Measurements from ENCODE around the gene STK25. TPM values are rescaled to one million over a fixed set of nuclear protein-coding genes. Genes with fewer than 3 reads are reported as not detected.

The STK25 gene
- total and polyA plus RNA-seq, 2 experiments from 2014 or later = 183 to 192 TPM

DNA sequence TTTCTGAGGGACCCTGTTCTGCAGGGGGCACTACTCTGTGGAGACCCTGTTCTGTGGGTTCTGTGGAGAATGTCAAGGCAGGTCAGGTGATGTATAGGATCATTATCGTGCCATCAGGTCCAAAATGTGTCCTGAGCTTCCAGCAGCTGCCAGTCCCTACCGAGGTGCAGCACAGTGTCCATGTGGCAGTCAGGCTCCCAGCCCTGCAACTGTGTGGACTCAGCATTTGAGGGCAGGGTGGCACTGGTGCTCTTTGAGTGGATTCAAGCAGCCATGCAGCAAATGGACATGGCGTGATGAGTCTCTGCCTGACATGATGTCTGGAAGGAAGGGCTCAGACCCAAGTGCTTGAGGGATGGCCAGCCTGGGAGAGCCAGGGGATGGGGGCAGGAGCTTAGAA lies 35.0 kb downstream of the STK25 start:
- TF ChIP-seq, protein P1, sequence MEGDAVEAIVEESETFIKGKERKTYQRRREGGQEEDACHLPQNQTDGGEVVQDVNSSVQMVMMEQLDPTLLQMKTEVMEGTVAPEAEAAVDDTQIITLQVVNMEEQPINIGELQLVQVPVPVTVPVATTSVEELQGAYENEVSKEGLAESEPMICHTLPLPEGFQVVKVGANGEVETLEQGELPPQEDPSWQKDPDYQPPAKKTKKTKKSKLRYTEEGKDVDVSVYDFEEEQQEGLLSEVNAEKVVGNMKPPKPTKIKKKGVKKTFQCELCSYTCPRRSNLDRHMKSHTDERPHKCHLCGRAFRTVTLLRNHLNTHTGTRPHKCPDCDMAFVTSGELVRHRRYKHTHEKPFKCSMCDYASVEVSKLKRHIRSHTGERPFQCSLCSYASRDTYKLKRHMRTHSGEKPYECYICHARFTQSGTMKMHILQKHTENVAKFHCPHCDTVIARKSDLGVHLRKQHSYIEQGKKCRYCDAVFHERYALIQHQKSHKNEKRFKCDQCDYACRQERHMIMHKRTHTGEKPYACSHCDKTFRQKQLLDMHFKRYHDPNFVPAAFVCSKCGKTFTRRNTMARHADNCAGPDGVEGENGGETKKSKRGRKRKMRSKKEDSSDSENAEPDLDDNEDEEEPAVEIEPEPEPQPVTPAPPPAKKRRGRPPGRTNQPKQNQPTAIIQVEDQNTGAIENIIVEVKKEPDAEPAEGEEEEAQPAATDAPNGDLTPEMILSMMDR (IDR thresholded peaks at IDR 0.05; ENCODE audit: poor library complexity) = no peak
- no peak for TF ChIP-seq EZH2 (IDR thresholded peaks at IDR 0.05; ENCODE audit: borderline replicate concordance)
- no peak for TF ChIP-seq EZH2phosphoT487 (IDR thresholded peaks at IDR 0.05; ENCODE audit: low read depth, severe bottlenecking, unreplicated experiment)
- no peaks in the 10 kb centered on the region for H3K79me2 ChIP-seq
- no peaks in the 10 kb centered on the region for H3K9me3 ChIP-seq (ENCODE audit: low read depth)
- H3K4me3 ChIP-seq = no peak overlapping the region
- H3K36me3 ChIP-seq (replicated peaks; ENCODE audit: insufficient read depth, low read depth) = no peaks in the 10 kb centered on the region
- H3K27me3 ChIP-seq = no peaks in the 10 kb centered on the region
- no peak overlapping the region for H3K27ac ChIP-seq
- no peak overlapping the region for H2AFZ ChIP-seq
- no peak for DNase-seq (ENCODE audit: low spot score)
- WGBS (ENCODE audit: low lambda C conversion rate, missing lambda C conversion rate) = 97% methylated on average over 3 of the region's 3 CpGs
- H3K4me1 ChIP-seq (ENCODE audit: insufficient read depth) = no peaks in the 10 kb centered on the region
- H4K20me1 ChIP-seq (ENCODE audit: insufficient read depth, poor library complexity, severe bottlenecking) = no peaks in the 10 kb centered on the region
- H3K4me2 ChIP-seq = no peak overlapping the region
- no peaks in the 10 kb centered on the region for H3K9me2 ChIP-seq (replicated peaks; ENCODE audit: insufficient read depth)

DNA sequence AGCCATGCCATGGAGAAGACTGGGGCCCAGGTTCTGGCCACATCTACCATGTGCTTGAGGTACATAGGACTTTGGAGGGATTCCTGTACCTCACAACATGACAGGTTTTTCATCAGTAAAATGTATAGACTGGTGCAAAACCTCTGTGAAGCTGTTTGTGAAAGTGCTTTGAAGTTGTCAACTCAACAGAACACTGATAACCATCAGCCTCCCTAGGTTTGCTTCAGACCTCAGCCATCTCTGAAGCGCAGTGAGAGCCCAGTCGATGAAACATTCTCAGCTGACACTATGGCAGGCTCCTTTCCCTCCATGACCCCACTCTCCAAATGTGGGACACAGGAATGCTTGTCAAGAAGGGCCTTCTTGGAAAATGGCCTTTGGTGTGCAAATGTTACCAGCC lies 38.6 kb downstream of the STK25 start:
- no peaks in the 10 kb centered on the region for H3K36me3 ChIP-seq (replicated peaks; ENCODE audit: insufficient read depth, low read depth)
- H3K27ac ChIP-seq = no peak overlapping the region
- 92% methylated on average over 2 of the region's 2 CpGs for WGBS (ENCODE audit: low lambda C conversion rate, missing lambda C conversion rate)
- no peaks in the 10 kb centered on the region for H3K4me1 ChIP-seq (ENCODE audit: insufficient read depth)
- no peaks in the 10 kb centered on the region for H3K9me3 ChIP-seq (ENCODE audit: low read depth)
- no peaks in the 10 kb centered on the region for H4K20me1 ChIP-seq (ENCODE audit: insufficient read depth, poor library complexity, severe bottlenecking)
- no peaks in the 10 kb centered on the region for H3K27me3 ChIP-seq
- TF ChIP-seq EZH2phosphoT487 (IDR thresholded peaks at IDR 0.05; ENCODE audit: low read depth, severe bottlenecking, unreplicated experiment) = no peak
- TF ChIP-seq EZH2 (IDR thresholded peaks at IDR 0.05; ENCODE audit: borderline replicate concordance) = no peak
- TF ChIP-seq, protein P1 (IDR thresholded peaks at IDR 0.05; ENCODE audit: poor library complexity) = no peak
- no peak for DNase-seq (ENCODE audit: low spot score)
- H2AFZ ChIP-seq = no peak overlapping the region
- H3K9me2 ChIP-seq (replicated peaks; ENCODE audit: insufficient read depth) = no peaks in the 10 kb centered on the region
- no peaks in the 10 kb centered on the region for H3K79me2 ChIP-seq
- H3K4me2 ChIP-seq = no peak overlapping the region
- H3K4me3 ChIP-seq = no peak overlapping the region

DNA sequence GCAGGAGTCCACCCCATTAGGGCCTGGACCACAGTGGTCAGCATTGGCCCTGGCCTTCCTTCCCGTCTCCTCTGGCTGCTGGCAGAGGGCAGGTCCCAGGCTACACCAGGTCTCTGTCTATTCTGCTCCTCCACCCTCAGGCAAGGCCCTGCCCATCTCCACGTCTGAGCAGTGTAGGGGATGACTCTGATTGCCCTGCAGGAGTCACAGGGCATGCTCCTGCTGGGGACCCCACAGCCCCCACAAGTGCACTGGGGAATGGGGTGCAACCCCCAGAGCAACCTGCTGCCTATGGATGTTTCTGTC lies 40.0 kb downstream of the STK25 start:
- H3K36me3 ChIP-seq (replicated peaks; ENCODE audit: insufficient read depth, low read depth) = no peaks in the 10 kb centered on the region
- WGBS (ENCODE audit: low lambda C conversion rate, missing lambda C conversion rate) = 88% methylated on average over 2 of the region's 2 CpGs
- no peaks in the 10 kb centered on the region for H3K27me3 ChIP-seq
- H3K9me3 ChIP-seq (ENCODE audit: low read depth) = no peaks in the 10 kb centered on the region
- no peak for DNase-seq (ENCODE audit: low spot score)
- H4K20me1 ChIP-seq (ENCODE audit: insufficient read depth, poor library complexity, severe bottlenecking) = no peaks in the 10 kb centered on the region
- H3K4me3 ChIP-seq = no peak overlapping the region
- no peaks in the 10 kb centered on the region for H3K4me1 ChIP-seq (ENCODE audit: insufficient read depth)
- no peak overlapping the region for H3K27ac ChIP-seq
- H3K79me2 ChIP-seq = no peaks in the 10 kb centered on the region
- TF ChIP-seq EZH2 (IDR thresholded peaks at IDR 0.05; ENCODE audit: borderline replicate concordance) = no peak
- TF ChIP-seq EZH2phosphoT487 (IDR thresholded peaks at IDR 0.05; ENCODE audit: low read depth, severe bottlenecking, unreplicated experiment) = no peak
- TF ChIP-seq, protein P1 (IDR thresholded peaks at IDR 0.05; ENCODE audit: poor library complexity) = no peak
- H3K4me2 ChIP-seq = no peak overlapping the region
- no peaks in the 10 kb centered on the region for H3K9me2 ChIP-seq (replicated peaks; ENCODE audit: insufficient read depth)
- H2AFZ ChIP-seq = no peak overlapping the region
